ENCODE data around the gene ALPG.

DNA sequence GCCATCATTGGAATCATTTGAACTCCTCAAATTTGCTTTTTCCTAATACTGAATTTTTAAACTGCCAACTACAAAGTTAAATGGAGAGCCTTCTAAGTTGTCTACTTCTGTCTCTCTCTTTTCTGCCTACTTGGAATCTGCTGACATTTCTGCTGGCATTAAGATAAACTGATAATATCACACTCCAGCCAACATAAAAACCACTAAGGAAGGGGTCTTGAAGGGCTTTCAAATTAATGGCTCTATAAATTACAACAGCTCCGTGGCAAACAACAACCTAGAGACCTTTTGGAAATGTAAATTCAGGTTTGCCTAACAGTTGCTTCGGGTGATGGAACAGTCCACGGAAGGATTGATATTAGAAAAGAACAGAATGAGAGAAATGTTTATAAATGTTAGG is 16.0 kb upstream of the ALPG start:
- TF ChIP-seq, protein P1, sequence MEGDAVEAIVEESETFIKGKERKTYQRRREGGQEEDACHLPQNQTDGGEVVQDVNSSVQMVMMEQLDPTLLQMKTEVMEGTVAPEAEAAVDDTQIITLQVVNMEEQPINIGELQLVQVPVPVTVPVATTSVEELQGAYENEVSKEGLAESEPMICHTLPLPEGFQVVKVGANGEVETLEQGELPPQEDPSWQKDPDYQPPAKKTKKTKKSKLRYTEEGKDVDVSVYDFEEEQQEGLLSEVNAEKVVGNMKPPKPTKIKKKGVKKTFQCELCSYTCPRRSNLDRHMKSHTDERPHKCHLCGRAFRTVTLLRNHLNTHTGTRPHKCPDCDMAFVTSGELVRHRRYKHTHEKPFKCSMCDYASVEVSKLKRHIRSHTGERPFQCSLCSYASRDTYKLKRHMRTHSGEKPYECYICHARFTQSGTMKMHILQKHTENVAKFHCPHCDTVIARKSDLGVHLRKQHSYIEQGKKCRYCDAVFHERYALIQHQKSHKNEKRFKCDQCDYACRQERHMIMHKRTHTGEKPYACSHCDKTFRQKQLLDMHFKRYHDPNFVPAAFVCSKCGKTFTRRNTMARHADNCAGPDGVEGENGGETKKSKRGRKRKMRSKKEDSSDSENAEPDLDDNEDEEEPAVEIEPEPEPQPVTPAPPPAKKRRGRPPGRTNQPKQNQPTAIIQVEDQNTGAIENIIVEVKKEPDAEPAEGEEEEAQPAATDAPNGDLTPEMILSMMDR (IDR thresholded peaks at IDR 0.05): no peak
- TF ChIP-seq POLR2AphosphoS5 (IDR thresholded peaks at IDR 0.05; ENCODE audit: low read depth, low read length) (no peak), REST (IDR thresholded peaks at IDR 0.05; ENCODE audit: insufficient read depth in 1 of 2, low read depth in 2 of 2, low read length in 1 of 2) (no peak)
